ENCODE measurements around the gene KCNIP4. TPM values are rescaled to one million over a fixed set of nuclear protein-coding genes. Genes with fewer than 3 reads are reported as not detected.

KCNIP4 gene
- total RNA-seq, 2 experiments from 2014 or later = not detected

GRCh38 chr4:21192367-21192766, 756.2 kb downstream of the KCNIP4 start:
- H3K4me3 Mint-ChIP-seq = no peak overlapping the region
- no peaks in the 10 kb centered on the region for H3K27me3 Mint-ChIP-seq
- ChIA-PET POLR2A (no interaction called here), CTCF (interaction anchor here (0.7 kb wide), 1 partner anchor 189 kb away, joined by 3 read pairs; no protein-coding TSS in a partner anchor)
- H3K36me3 Mint-ChIP-seq (ENCODE audit: low read depth) = no peaks in the 10 kb centered on the region
- no peak for DNase-seq
- no peaks in the 10 kb centered on the region for H3K4me1 Mint-ChIP-seq
- no peak overlapping the region for H3K27ac Mint-ChIP-seq
- H3K9me3 Mint-ChIP-seq = no peaks in the 10 kb centered on the region

- H3K4me1 Mint-ChIP-seq = no peaks in the 10 kb centered on the region
- no peak overlapping the region for H3K4me3 Mint-ChIP-seq
- H3K27me3 Mint-ChIP-seq = no peaks in the 10 kb centered on the region
- H3K36me3 Mint-ChIP-seq (ENCODE audit: low read depth) = no peaks in the 10 kb centered on the region
- CTCF ChIA-PET = no interaction called here
- no peaks in the 10 kb centered on the region for H3K9me3 Mint-ChIP-seq
- H3K27ac Mint-ChIP-seq = no peak overlapping the region
- POLR2A ChIA-PET = no interaction called here
- no peak for DNase-seq
Measured at GRCh38 chr4:21191317-21191716, 757.3 kb downstream of the KCNIP4 start.

- POLR2A ChIA-PET = no interaction called here
- no peak overlapping the region for H3K4me3 Mint-ChIP-seq
- H3K27ac Mint-ChIP-seq = no peak overlapping the region
- peaks cover 4% of the 10 kb centered on the region for H3K9me3 Mint-ChIP-seq
- no peak for DNase-seq
- no peaks in the 10 kb centered on the region for H3K36me3 Mint-ChIP-seq (ENCODE audit: low read depth)
- CTCF ChIA-PET = no interaction called here
- no peaks in the 10 kb centered on the region for H3K4me1 Mint-ChIP-seq
- H3K27me3 Mint-ChIP-seq = no peaks in the 10 kb centered on the region
Measured at GRCh38 chr4:21184788-21185187, 763.8 kb downstream of the KCNIP4 start.

- CTCF ChIA-PET = no interaction called here
Measured at GRCh38 chr4:21181716-21182115, 766.9 kb downstream of the KCNIP4 start.

GRCh38 chr4:21177871-21178270, 770.7 kb downstream of the KCNIP4 start:
- Mint-ChIP-seq H3K36me3 (ENCODE audit: low read depth) (no peaks in the 10 kb centered on the region), H3K9me3 (peaks cover 2% of the 10 kb centered on the region), H3K27ac (no peak overlapping the region), H3K27me3 (no peaks in the 10 kb centered on the region), H3K4me3 (no peak overlapping the region), H3K4me1 (no peaks in the 10 kb centered on the region)
- DNase-seq = no peak
- POLR2A ChIA-PET = no interaction called here
- CTCF ChIA-PET = no interaction called here

More at GRCh38 chr4:21181716-21182115, 766.9 kb downstream of the KCNIP4 start:
- no peak overlapping the region for H3K4me3 Mint-ChIP-seq
- POLR2A ChIA-PET = no interaction called here
- H3K9me3 Mint-ChIP-seq = peaks cover 6% of the 10 kb centered on the region
- DNase-seq = no peak
- no peaks in the 10 kb centered on the region for H3K36me3 Mint-ChIP-seq (ENCODE audit: low read depth)
- H3K4me1 Mint-ChIP-seq = no peaks in the 10 kb centered on the region
- H3K27me3 Mint-ChIP-seq = no peaks in the 10 kb centered on the region
- no peak overlapping the region for H3K27ac Mint-ChIP-seq

- CTCF ChIA-PET = no interaction called here
- DNase-seq = no peak
- Mint-ChIP-seq H3K4me3 (no peak overlapping the region), H3K36me3 (ENCODE audit: low read depth) (no peaks in the 10 kb centered on the region), H3K4me1 (no peaks in the 10 kb centered on the region), H3K9me3 (peaks cover 2% of the 10 kb centered on the region), H3K27me3 (no peaks in the 10 kb centered on the region), H3K27ac (no peak overlapping the region)
- POLR2A ChIA-PET = no interaction called here
Measured at GRCh38 chr4:21177092-21177491, 771.5 kb downstream of the KCNIP4 start.

- Mint-ChIP-seq H3K27ac (no peak overlapping the region), H3K9me3 (no peaks in the 10 kb centered on the region), H3K36me3 (ENCODE audit: low read depth) (no peaks in the 10 kb centered on the region), H3K4me1 (no peaks in the 10 kb centered on the region), H3K4me3 (no peak overlapping the region), H3K27me3 (no peaks in the 10 kb centered on the region)
- CTCF ChIA-PET = no interaction called here
- no peak for DNase-seq
- POLR2A ChIA-PET = no interaction called here
Measured at GRCh38 chr4:21167711-21168110, 780.9 kb downstream of the KCNIP4 start.

- POLR2A ChIA-PET = no interaction called here
- Mint-ChIP-seq H3K9me3 (no peaks in the 10 kb centered on the region), H3K36me3 (ENCODE audit: low read depth) (no peaks in the 10 kb centered on the region), H3K27ac (no peak overlapping the region), H3K4me3 (no peak overlapping the region), H3K4me1 (no peaks in the 10 kb centered on the region), H3K27me3 (no peaks in the 10 kb centered on the region)
- CTCF ChIA-PET = no interaction called here
- DNase-seq = no peak
Measured at GRCh38 chr4:21155367-21155766, 793.2 kb downstream of the KCNIP4 start.

- no peaks in the 10 kb centered on the region for H3K27me3 Mint-ChIP-seq
- H3K36me3 Mint-ChIP-seq (ENCODE audit: low read depth) = no peaks in the 10 kb centered on the region
- no peak for DNase-seq
- H3K27ac Mint-ChIP-seq = no peak overlapping the region
- CTCF ChIA-PET = no interaction called here
- POLR2A ChIA-PET = no interaction called here
- no peaks in the 10 kb centered on the region for H3K4me1 Mint-ChIP-seq
- no peak overlapping the region for H3K4me3 Mint-ChIP-seq
- H3K9me3 Mint-ChIP-seq = no peaks in the 10 kb centered on the region
Measured at GRCh38 chr4:21139327-21139726, 809.2 kb downstream of the KCNIP4 start.

- no peak for DNase-seq
- Mint-ChIP-seq H3K27me3 (no peaks in the 10 kb centered on the region), H3K4me3 (no peak overlapping the region), H3K27ac (no peak overlapping the region), H3K4me1 (no peaks in the 10 kb centered on the region), H3K9me3 (peaks cover 2% of the 10 kb centered on the region), H3K36me3 (ENCODE audit: low read depth) (no peaks in the 10 kb centered on the region)
- ChIA-PET POLR2A (no interaction called here), CTCF (no interaction called here)
Measured at GRCh38 chr4:21136051-21136630, 812.4 kb downstream of the KCNIP4 start.

GRCh38 chr4:21134994-21135393, 813.6 kb downstream of the KCNIP4 start:
- POLR2A ChIA-PET = no interaction called here
- Mint-ChIP-seq H3K27ac (no peak overlapping the region), H3K36me3 (ENCODE audit: low read depth) (no peaks in the 10 kb centered on the region), H3K27me3 (no peaks in the 10 kb centered on the region), H3K4me3 (no peak overlapping the region), H3K4me1 (no peaks in the 10 kb centered on the region), H3K9me3 (peaks cover 2% of the 10 kb centered on the region)
- CTCF ChIA-PET = no interaction called here
- no peak for DNase-seq

- H3K4me3 Mint-ChIP-seq = no peak overlapping the region
- no peaks in the 10 kb centered on the region for H3K27me3 Mint-ChIP-seq
- no peaks in the 10 kb centered on the region for H3K4me1 Mint-ChIP-seq
- H3K36me3 Mint-ChIP-seq (ENCODE audit: low read depth) = no peaks in the 10 kb centered on the region
- DNase-seq = no peak
- H3K9me3 Mint-ChIP-seq = peaks cover 2% of the 10 kb centered on the region
- CTCF ChIA-PET = interaction anchor here (0.6 kb wide), 1 partner anchor 120 kb away, joined by 4 read pairs; no protein-coding TSS in a partner anchor
- H3K27ac Mint-ChIP-seq = no peak overlapping the region
- POLR2A ChIA-PET = no interaction called here
Measured at GRCh38 chr4:21130606-21131005, 818.0 kb downstream of the KCNIP4 start.

GRCh38 chr4:21126014-21126512, 822.5 kb downstream of the KCNIP4 start:
- CTCF ChIA-PET = no interaction called here
- Mint-ChIP-seq H3K9me3 (peaks cover 8% of the 10 kb centered on the region), H3K4me1 (no peaks in the 10 kb centered on the region), H3K27ac (no peak overlapping the region), H3K36me3 (ENCODE audit: low read depth) (no peaks in the 10 kb centered on the region), H3K4me3 (no peak overlapping the region), H3K27me3 (no peaks in the 10 kb centered on the region)
- POLR2A ChIA-PET = no interaction called here
- no peak for DNase-seq

- CTCF ChIA-PET = no interaction called here
- Mint-ChIP-seq H3K27me3 (no peaks in the 10 kb centered on the region), H3K4me1 (no peaks in the 10 kb centered on the region), H3K27ac (no peak overlapping the region), H3K9me3 (peaks cover 6% of the 10 kb centered on the region), H3K4me3 (no peak overlapping the region), H3K36me3 (ENCODE audit: low read depth) (no peaks in the 10 kb centered on the region)
- POLR2A ChIA-PET = no interaction called here
- no peak for DNase-seq
Measured at GRCh38 chr4:21118301-21118700, 830.3 kb downstream of the KCNIP4 start.

Data from activated CD4-positive, alpha-beta memory T cell treated with anti-CD3 and anti-CD28 coated beads, Interleukin-2, amount 10 ng/mL, durations not matched to agents 7 days and 5 days (primary cell).